HEK293 (cell line): Measurements from ENCODE around the gene SEPTIN2.
"Not testable (repeated sequence)": the region's sequence is repeated elsewhere in the genome, so short reads cannot be mapped to it uniquely, and the experiment has no call there.

ENCODE experiments used
- CTCF ChIP-seq: fragments of 450-650 bp; formaldehyde crosslinking; IDR thresholded peaks from 2 replicates; pipeline ENCODE4 v1.5.1; 2016; ENCODE audit warnings: missing biosample characterization, missing genetic modification characterization
- KLF7 ChIP-seq: fragments of 450-650 bp; formaldehyde crosslinking; IDR thresholded peaks from 2 replicates; pipeline ENCODE4 v1.5.1; 2016; ENCODE audit warnings: missing biosample characterization, missing genetic modification characterization, borderline replicate concordance
- SETDB1 ChIP-seq: IDR thresholded peaks from one replicate; pipeline ENCODE4 v1.6.1; 2017; ENCODE audit warnings: mild to moderate bottlenecking, low read length, moderate library complexity, mixed read lengths; ENCODE audit not compliant: insufficient read length
- ZNF138 ChIP-seq: fragments of 450-650 bp; formaldehyde crosslinking; IDR thresholded peaks from 2 replicates; pipeline ENCODE4 v1.5.1; 2016; ENCODE audit warnings: missing biosample characterization, missing genetic modification characterization, borderline replicate concordance
- ZNF548 ChIP-seq: fragments of 450-650 bp; formaldehyde crosslinking; IDR thresholded peaks from 2 replicates; pipeline ENCODE4 v1.5.1; 2016; ENCODE audit warnings: missing biosample characterization, missing genetic modification characterization

- not testable (repeated sequence) for TF ChIP-seq KLF7 (tag by site-specific recombination); SETDB1; CTCF (tag by site-specific recombination); ZNF138; ZNF548 (tag by site-specific recombination)
Measured at GRCh38 chr2:241373906-241374305, 58.2 kb downstream of the SEPTIN2 start.
